Amygdala (tissue), 56 donors: ENCODE measurements around the gene MECR.
A peak's percentile ranks its signal among the peaks of the same experiment; 100 is the strongest.
"Not testable (repeated sequence)": the region's sequence is repeated elsewhere in the genome, so short reads cannot be mapped to it uniquely, and the experiment has no call there.

Experiments
- DNase-seq, 56 donors: peaks; one replicate each; lab custom pipeline; 2025; lab: John Stamatoyannopoulos, UW

The MECR gene

DNA sequence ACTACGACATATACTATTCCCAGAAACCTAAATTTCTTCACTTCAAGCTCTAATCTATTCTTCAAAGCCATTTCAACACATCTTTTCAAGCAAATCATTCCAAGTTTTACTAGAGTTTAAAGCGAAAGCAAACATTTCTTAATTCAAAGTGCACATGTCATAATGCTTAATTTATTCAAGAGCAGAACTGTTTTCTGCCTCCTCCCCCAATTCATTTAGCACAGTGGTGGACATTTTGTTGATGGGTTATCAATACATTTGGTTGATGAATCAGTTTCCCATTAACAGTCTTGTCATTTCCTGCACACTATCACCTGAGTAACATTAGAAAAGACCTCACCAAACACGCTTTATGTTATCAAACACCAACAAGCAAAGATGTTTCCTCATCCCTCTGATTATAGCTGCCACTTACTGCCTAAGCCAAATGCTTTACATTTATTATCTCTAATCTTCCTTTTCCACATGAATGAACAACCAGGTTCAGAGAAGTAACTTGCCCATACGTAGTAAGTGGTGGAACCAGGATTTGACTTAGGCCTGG is 51.0 kb downstream of the MECR start:
- no peak for DNase-seq

DNA sequence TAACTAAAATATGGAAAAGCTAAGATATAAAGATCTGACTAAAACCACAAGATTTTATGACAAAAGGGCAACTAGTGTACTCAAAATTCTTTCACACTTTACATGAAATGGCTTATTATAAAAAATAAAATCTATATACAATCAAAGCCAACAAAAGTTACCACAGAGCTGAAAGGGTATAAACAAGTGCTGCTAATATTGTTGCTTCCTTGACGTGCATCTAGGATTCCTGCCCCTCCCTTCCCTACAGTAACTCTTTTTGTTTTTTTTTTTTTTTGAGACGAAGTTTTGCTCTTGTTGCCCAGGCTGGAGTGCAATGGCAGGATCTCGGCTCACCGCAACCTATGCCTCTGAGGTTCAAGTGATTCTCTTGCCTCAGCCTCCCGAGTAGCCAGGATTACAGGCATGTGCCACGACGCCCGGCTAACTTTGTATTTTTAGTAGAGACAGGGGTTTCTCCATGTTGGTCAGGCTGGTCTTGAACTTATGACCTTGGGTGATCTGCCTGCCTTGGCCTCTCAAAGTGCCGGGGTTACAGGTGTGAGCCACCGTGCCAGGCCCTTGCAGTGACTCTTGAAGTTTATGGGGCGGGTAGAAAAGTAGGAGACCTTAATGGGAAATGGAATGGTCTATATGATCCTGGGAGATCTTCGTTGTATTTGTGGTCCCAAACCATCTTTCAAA is 53.6 kb downstream of the MECR start:
- DNase-seq: no peak

DNA sequence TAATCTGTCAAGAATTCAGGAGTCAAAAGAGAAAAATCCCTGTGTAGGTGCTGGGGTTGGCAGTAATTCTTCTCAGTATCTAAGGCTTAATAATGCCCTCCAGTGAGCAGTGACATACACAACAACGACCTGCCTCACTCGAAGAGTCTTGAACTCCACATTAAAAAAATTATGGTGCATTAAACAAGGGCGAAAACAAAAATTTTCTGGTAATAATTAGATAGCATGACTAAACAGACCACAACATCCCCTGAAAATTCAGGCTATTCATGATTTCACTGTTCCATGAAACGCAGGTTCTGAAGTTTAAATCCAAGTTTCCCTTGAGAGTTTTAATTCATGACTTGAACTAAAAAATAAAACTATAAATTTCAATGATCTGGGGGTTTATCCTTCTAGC is 54.2 kb downstream of the MECR start:
- no peak for DNase-seq

DNA sequence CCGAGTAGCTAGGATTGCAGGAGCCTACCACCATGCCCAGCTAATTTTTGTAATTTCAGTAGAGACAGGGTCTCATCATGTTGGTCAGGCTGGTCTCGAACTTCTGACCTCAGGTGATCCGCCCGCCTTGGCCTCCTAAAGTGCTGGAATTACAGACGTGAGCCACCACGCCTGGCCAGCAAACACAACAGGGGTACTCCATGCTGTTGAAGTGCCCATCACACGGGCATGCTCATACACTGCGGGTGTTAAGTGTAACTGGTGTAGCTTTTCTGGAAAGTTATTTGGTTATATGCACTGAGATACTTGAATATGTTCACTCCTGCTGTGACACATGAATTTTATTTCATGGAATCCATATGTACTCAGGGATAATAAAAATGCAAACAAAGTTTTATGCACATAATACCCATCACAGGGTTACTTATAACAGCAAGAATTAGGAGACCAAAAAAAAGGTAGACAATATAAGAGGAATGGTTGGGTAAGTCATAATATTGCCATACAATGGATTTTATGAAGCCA is 58.3 kb downstream of the MECR start:
- DNase-seq: no peak

DNA sequence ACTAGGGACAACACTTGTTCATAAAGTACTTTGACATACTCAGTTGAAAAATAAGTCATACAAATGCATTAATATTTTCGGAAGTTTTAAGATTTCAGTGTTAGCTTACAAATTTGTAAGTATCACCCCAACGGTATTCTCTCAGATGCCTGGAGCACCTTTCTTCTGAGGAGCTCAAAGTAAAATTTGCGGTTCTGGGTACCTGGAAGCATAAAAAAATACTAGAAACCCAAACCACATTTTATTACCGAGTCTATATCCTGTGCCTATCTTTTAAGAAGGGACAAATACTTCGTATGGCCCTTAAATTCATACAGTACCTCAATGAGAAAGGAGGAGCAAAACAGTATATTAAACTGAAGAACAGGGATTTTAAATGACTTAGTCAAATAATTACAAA is 59.2 kb downstream of the MECR start:
- no peak for DNase-seq

DNA sequence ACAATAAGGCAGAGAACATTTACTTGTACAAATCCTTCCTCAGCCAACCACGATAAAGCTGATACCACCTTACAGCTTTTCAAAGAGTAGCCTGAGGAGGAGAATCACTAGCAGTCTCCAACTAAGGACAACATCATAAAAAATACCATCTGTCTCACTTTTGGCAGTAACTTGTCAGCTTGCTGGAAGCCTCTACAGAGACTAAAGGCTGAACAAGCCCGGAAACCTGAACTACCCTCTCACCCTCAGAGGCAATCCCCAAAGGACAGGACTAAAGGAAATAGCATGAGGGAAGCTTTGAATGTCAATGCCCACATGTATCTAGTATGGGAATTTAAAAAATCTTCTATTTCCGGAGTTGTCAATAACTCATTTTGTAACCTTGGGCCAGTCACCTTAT is 59.6 kb downstream of the MECR start:
- DNase-seq: no peak

DNA sequence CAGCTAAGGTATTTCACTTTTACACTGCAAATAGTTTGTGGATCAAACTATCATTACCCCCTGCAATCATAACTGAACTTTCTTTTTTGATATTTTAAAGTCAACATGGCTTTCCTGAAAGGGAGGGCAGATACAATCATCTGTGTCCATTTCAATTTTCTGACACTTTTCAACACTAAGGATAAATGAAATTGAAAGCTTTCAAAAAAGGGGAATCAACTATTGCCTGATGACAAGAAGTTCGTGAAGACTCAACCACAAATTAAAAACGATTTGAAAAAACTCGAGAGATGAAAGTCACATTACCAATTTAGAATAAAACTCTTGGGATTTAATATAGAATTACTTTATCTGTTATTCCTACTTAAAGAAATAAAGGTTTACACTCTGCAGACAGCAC is 60.8 kb downstream of the MECR start:
- DNase-seq: no peak

DNA sequence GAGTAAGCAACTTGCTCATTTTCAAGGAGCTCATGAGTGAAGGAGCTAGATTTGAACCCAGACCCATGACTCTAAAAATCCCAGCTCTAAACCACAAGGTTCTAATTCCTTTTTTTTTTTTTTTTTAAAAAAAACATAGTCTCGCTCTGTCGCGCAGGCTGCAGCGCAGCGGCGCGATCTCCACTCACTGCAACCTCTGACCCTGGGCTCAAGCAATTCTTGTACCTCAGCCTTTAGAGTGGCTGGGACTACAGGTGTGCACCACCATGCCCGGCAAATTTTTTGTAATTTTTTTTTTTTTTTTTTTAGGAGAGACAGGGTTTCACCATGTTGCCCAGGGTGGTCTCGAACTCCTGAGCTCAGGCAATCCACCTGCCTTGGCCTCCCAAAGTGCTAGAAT is 62.8 kb downstream of the MECR start:
- no peak for DNase-seq

DNA sequence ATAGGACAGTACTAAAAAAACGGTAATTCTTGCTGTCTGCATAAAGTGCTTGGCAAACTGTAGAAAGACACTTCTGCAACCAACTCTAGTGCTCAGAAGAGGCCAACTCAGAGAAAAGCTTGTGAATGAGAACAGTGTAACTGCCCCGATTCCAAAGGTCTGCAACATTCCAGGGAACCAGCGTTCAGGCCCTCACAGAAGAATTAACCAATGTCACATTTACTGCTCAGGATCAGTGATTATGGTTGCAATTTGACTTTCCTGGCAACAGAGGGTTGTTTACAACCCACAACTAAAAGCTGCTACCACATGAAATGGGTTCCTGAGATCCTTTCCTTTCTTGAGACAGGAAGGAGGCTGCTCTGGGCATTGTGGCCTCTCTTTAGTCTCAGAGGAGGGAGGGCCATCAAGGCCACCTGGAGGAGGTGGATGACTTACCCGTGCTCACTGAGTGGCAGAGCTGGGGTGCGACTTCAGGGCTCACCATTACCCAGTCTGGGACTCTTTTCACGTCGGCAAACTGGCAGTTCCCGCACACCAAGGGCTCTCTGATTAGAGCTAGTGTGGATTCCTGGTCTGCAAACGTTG is 64.3 kb downstream of the MECR start:
- no peak for DNase-seq

DNA sequence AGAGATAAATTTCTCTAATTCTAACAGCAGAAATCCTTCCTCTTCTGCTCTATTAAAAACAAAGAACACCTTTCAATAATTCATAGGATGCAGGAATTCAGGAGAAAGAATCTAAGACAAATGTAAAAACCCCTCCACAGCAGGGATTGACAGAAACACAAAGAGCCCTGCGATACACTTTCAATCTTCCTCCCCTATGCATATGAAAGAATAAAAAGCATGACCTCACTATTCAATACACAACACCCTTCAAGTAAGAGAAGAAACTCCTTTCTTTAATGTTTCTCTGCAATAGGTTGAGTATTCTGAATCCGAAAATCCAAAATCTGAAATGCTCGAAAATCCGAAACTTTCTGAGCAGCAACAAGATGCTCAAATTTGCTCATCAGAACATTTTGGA is 66.1 kb downstream of the MECR start:
- no peak for DNase-seq

DNA sequence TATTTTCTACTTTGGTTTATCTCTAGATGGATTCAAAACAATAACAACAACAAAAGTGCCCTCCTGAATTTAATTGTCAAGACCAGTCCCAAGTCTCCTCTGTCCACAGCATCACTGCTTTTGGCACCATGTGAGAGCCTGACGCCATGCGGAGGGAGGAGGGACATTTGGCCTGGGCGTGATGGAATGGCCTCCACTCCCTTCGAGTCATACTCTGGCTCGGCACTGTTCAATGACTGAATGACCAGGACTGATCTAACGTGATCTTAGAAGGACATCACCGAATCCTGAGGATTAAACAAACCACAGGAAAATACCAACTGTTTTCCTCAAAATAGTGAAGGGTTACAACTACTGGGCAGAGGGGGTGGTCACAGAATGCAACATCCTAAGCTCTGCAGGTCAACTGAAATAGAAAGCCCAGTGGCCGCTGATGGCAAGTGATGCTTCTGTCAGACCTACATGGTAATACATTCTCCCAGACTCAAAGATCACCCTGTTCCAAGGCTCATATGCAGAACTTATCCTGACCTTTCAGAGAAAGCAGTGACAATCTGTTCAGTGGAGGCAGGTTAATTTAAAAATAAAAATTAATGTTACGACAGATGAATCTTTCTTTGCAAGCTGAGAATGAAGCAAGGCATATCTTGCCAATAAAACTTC is 68.1 kb downstream of the MECR start:
- peak in 1 of 56 donors; percentile 2 for DNase-seq

DNA sequence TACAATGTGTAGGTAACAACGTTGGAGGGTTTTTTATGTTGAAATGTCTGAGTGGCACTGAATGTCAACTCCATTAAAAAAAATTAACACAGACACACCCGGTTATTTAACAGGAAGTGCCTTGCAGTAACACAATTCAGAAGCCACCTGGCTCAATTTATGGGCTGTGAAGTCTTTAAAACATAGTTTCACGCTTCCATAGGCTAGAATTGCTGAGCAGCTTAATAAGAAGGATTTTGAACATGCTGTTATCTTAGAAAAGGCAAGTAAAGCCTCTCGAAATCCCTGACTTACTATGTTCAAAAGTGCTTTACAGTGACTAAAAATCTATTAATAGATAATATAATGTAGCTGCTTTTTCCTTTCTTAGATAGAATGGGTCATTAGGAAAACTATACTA is 68.7 kb downstream of the MECR start:
- DNase-seq: no peak

DNA sequence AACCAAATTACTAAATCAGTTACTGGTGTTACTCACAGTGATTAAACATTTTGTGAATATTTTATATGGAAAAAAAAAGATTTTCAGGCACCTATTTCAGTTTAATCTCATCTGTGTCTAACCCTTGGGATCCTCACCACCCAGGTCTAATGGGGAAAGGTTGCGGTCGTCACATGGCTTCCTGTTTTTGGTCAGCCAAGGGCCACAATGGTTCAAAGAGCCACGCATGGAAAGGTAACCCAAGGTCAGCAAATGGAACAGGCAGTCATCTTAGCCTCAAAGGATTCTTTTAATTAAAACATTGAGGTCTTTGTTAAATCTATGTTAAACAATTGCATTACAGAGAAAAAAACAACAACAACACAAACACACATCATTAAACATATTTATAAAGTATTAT is 71.0 kb downstream of the MECR start:
- DNase-seq: no peak

DNA sequence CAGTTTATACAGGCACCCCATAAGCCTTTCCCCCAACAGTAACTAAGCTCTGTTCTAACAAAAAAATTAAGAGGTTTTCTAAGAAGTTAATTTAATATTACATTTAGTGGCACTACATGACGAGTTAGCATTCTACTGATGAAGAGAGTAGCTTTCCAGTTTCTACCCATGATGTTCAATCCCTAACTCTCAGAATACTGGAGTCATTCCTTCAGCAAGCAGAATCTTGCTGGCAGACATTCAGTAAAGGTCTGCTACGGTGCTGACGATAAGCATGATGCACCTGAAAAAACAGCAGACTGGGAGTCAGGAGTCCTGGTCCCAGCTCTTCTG is 73.5 kb downstream of the MECR start:
- no peak for DNase-seq

DNA sequence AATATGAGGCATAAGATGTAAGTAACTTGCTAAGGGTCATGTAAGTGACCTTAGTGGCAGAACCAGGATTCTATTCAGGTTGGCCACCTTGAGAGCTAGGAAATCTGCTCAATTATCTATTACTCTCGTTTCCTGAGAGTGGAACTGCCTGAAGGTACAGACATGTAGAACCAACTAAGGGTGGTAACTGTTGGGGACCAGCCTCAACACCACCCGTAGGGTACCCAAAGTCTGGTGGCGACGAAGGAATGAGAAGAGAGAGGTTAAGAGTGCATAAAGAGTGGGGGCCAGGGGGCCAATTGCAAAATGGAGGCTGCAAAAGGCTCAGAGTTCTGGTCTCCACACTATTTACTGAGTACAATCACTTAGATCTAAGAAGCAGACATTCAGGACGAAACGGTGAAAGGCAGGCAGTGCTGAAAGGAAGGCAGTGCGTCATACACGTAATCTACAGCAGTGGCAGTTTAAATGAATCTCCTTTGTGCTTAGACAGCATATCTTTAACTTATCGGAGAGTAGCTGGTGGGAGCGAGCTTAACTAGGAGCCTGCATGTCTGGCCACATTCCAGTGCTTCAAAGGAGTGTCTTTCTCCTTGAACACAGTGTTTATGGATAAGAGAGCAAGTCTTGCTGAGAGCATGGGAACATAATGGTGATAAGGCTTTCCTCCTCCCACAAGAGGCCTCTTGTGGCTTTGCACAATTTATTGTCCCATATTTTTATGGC is 74.0 kb downstream of the MECR start:
- DNase-seq: no peak

DNA sequence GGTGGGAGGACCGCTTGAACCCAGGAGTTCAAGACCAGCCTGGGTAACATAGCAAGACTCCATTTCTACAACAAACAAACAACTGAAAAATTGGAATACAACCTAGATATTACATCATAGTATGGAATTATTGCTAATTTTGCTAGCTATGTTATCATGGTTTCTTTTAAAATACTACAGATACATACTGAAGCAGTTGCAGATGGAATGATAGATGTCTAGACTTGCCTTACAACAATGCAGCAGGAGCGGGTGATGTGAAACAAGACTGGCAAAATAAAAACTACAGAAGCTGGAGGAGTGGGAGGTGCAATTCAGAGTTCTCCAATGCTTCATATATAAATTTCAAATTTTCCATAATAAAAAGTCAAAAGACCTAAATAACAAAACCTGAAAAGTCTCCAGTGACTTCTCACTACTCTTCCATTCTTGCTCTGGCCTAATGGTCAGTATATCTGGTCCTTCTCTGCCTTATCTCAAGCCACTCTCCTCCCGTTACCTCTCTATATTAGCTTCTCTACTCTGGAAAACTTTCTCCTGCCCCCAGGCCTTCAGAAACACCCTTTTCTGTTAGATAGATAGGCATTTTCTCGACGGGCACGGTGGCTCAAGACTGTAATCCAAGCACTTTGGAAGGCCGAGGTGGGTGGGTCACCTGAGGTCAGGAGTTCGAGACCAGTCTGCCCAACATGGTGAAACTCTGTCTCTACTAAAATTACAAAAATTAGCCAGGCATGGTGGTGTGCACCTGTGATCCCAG is 78.5 kb downstream of the MECR start:
- no peak for DNase-seq

DNA sequence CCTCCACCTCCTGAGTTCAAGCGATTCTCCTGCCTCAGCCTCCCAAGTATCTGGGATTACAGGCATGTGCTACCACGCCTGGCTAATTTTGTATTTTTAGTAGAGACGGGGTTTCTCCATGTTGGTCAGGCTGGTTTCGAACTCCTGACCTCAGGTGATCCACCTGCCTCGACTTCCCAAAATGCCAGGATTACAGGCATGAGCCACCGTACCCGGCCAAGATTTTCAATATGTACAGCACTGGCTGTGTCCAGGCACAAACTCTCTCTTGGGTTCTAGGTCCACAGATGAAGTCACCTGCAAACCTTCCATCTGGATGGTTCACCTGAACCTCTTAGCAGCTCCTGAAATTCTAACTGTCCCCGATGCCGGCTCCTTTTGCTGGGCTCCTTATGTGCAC is 80.4 kb downstream of the MECR start:
- DNase-seq: not testable (repeated sequence)

DNA sequence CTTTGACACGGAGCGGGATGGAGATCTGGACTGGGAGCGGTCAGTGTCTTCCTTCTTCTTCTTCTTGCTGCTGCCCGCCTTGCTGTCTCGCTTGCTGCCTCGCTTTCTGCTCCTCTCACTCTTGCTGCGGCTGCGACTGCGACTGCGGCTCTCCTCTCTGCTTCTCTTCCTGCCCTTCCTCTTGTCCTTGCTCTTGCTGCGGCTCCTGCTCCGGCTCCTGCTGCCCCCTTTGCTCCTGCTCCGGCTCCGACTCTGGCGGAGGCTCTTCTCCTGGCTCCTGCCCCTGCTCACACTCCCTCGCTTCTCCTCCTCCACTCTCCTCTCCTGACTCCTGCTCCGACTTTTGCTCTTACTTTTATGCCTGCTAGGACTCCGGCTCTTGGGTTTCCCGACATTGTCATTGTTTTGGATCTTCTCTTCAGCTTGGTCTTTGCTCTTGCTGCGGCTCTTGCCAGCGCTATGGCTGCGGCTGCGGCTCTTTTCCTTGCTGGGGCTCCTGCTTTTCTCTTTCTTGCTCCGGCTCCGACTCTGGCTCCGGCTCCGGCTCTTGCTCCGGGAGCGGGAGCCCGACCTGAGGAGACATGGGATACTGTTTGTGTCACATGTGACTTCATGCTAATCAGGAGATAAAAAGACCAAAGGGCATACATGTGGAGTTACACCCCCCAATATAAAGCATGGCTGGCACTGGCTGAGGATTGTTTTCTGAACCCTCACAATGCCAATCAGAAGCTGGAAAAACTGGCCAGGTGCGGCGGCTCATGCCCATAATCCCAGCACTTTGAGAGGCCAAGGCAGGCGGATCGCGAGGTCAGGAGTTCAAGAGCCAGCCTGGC is 81.9 kb downstream of the MECR start:
- no peak for DNase-seq

DNA sequence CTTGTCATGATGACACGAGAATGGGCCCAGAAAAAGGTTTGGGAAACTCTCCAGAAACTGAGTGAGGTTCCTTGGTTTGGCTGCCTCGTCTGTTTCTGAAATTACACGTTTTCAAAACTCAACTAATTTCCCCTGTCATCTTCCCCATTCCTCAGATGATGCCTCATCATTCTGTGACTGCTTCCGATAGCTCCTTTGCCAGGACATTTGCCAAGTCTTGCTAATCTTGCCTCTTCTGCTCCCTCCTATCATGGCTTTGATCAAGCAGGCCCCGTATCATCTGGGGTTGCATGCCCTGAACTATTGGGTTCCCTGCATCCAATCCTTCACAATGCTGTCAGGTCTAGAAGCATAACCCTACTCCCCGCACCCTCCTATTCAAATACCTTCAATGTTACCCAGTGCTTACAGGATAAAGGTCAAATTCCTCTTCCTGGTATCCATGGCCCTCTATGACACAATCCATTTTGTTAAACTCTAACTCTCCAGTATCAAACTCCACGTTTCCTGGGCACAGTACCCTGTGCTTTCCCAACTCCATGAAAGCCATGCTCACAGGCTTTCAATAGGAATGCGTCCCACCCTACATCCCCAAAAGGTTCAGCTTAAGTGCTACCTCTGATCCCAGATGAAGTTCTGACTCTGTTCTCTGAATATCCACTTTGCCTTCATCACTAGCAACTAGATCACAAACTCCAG is 84.8 kb downstream of the MECR start:
- DNase-seq: no peak
